Gastrocnemius medialis (tissue), 4 donors: ENCODE measurements around the gene ALG14.

Experiments used
- CTCF ChIP-seq, 5 experiments: fragments of 450-650 bp in 3 of 5; fragments of 200-600 bp in 2 of 5; sonication (generic) in 2 of 5; IDR thresholded peaks in 4 of 5; conservative IDR thresholded peaks in 1 of 5; 1 replicate in 4 of 5; 2 replicates in 1 of 5; pipeline ENCODE4 v1.5.1; 2016 to 2019; ENCODE audit warnings: antibody characterized with exemption in 5 of 5, mild to moderate bottlenecking in 3 of 5, moderate library complexity in 3 of 5
- POLR2A ChIP-seq, 2 donors: fragments of 450-650 bp; IDR thresholded peaks; one replicate each; pipeline ENCODE4 v1.6.1; 2017; ENCODE audit warnings: antibody characterized with exemption in 2 of 2, mild to moderate bottlenecking in 2 of 2, moderate library complexity in 2 of 2

GRCh38 chr1:94983171-94983739, 89.5 kb downstream of the ALG14 start:
- TF ChIP-seq POLR2A (IDR thresholded peaks at IDR 0.05) = no peak
- no peak for TF ChIP-seq CTCF (IDR thresholded peaks at IDR 0.05 in 4 of 5, conservative IDR thresholded peaks at IDR 0.05 in 1 of 5)
